GM12878 (cell line): ENCODE results near the gene WNT3A. TPM values are rescaled to one million over a fixed set of nuclear protein-coding genes. Genes with fewer than 3 reads are reported as not detected.

Experiments
- BCL3 ChIP-seq: IDR thresholded peaks from 2 replicates; pipeline ENCODE4 v1.6.1; 2011; ENCODE audit warnings: borderline replicate concordance, low read depth, mild to moderate bottlenecking, moderate library complexity, low read length; ENCODE audit not compliant: insufficient read depth, poor library complexity, severe bottlenecking
- E4F1 ChIP-seq: fragments of 450-650 bp; IDR thresholded peaks from 2 replicates; pipeline ENCODE4 v1.6.1; 2018; ENCODE audit warnings: borderline replicate concordance, mild to moderate bottlenecking; ENCODE audit not compliant: partially characterized antibody
- ETV6 ChIP-seq, 2 experiments: fragments of 450-650 bp in 1 of 2; IDR thresholded peaks in 1 of 2; conservative IDR thresholded peaks in 1 of 2; 2 replicates each; pipeline ENCODE4 v1.6.1; 2014; ENCODE audit warnings: antibody characterized with exemption in 1 of 2, borderline replicate concordance in 1 of 2, low read depth in 1 of 2, mild to moderate bottlenecking in 1 of 2, moderate library complexity in 1 of 2
- FOS ChIP-seq: IDR thresholded peaks from 3 replicates; pipeline ENCODE4 v1.6.1; 2011; ENCODE audit warnings: borderline replicate concordance; ENCODE audit not compliant: insufficient read length; ENCODE audit errors: extremely low read depth
- FOXK2 ChIP-seq: fragments of 450-650 bp; IDR thresholded peaks from 2 replicates; pipeline ENCODE4 v1.6.1; 2017; ENCODE audit warnings: mild to moderate bottlenecking, moderate library complexity
- HDGF ChIP-seq: fragments of 450-650 bp; IDR thresholded peaks from 2 replicates; pipeline ENCODE4 v1.6.1; 2016; ENCODE audit warnings: antibody characterized with exemption
- IKZF1 ChIP-seq: fragments of 450-650 bp; conservative IDR thresholded peaks from 2 replicates; pipeline ENCODE4 v1.6.1; 2017; ENCODE audit warnings: antibody characterized with exemption, mild to moderate bottlenecking
- MXI1 ChIP-seq: fragments of 150-350 bp; IDR thresholded peaks from 2 replicates; pipeline ENCODE4 v1.6.1; 2011; ENCODE audit warnings: low read depth, mild to moderate bottlenecking, inconsistent platforms, low read length, improper control_type of control experiment
- NBN ChIP-seq: fragments of 450-650 bp; IDR thresholded peaks from 2 replicates; pipeline ENCODE4 v1.6.1; 2016
- PBX3 ChIP-seq: IDR thresholded peaks from 2 replicates; pipeline ENCODE4 v1.6.1; 2011; ENCODE audit warnings: mild to moderate bottlenecking, low read depth, low read length, moderate library complexity; ENCODE audit not compliant: insufficient replicate concordance
- PML ChIP-seq: IDR thresholded peaks from 2 replicates; pipeline ENCODE4 v1.6.1; 2012; ENCODE audit warnings: low read length, inconsistent platforms
- RAD21 ChIP-seq: IDR thresholded peaks from 2 replicates; pipeline ENCODE4 v1.6.1; 2011; ENCODE audit warnings: mild to moderate bottlenecking, low read depth, low read length, moderate library complexity; ENCODE audit not compliant: insufficient read depth
- RELB ChIP-seq: fragments of 450-650 bp; IDR thresholded peaks from 2 replicates; pipeline ENCODE4 v1.6.1; 2017; ENCODE audit warnings: low read depth, mild to moderate bottlenecking, moderate library complexity
- REST ChIP-seq: IDR thresholded peaks from 2 replicates; pipeline ENCODE4 v1.6.1; 2012; ENCODE audit warnings: mild to moderate bottlenecking, low read depth, low read length
- SIX5 ChIP-seq: IDR thresholded peaks from 2 replicates; pipeline ENCODE4 v1.6.1; 2011; ENCODE audit warnings: mild to moderate bottlenecking, low read depth, low read length, moderate library complexity; ENCODE audit not compliant: severe bottlenecking
- SP1 ChIP-seq: IDR thresholded peaks from one replicate; pipeline ENCODE4 v1.6.1; 2011; ENCODE audit warnings: low read depth, low read length
- SUPT20H ChIP-seq: IDR thresholded peaks from 2 replicates; pipeline ENCODE4 v1.6.1; 2011; ENCODE audit warnings: low read depth, mild to moderate bottlenecking, low read length, moderate library complexity, borderline replicate concordance; ENCODE audit not compliant: control insufficient read depth
- polyA plus RNA-seq, 11 experiments: library from polyadenylated mRNA; depleted of rRNA in 4 of 11; unstranded in 6 of 11; stranded (reverse) in 5 of 11; fragments of >200 nt; fragmentation: Nextera tagmentation in 4 of 11; fragmentation: Illumina TruSeq in 1 of 11; extraction: Ambion mirVana in 4 of 11; extraction: Trizol in 1 of 11; gene quantifications; 1 replicate in 1 of 11; 2 replicates in 10 of 11; pipeline versions ENCODE4 v1.2.1 to v1.2.3, GENCODE V29; 2011 to 2016; ENCODE audit warnings: inconsistent platforms in 2 of 11, missing spikeins in 2 of 11, low read depth in 1 of 11
- total RNA-seq, 4 experiments: library from RNA; depleted of rRNA in 3 of 4; stranded (reverse); fragments of >200 nt in 3 of 4; fragmentation: Illumina TruSeq in 1 of 4; extraction: Trizol in 1 of 4; gene quantifications; 2 replicates each; pipeline versions ENCODE4 v1.2.1 to v1.2.3, GENCODE V29; 2013 to 2021

Gene WNT3A
- total and polyA plus RNA-seq, 10 of the 15 experiments (the other 5 are each of a cell fraction or from before 2014, with no cell fraction given): 0.16 TPM; not detected in 9

GRCh38 chr1:228109073-228109961 is 102.5 kb downstream of the WNT3A start, which contains the start of gene MRPL55 (continued):
- TF ChIP-seq ETV6 (conservative IDR thresholded peaks at IDR 0.05 in 1 of 2, IDR thresholded peaks at IDR 0.05 in 1 of 2; ENCODE audit: borderline replicate concordance in 1 of 2, low read depth in 1 of 2) (no peak), PBX3 (no peak), REST (no peak), NBN (peak; percentile 99), RELB (peak; percentile 85), FOS (no peak), E4F1 (no peak), HDGF (peak; percentile 77; the same call in 1 of the 2 replicates), MXI1 (peak; percentile 86), FOXK2 (peak; percentile 63; the same call in 1 of the 2 replicates), SP1 (peak; percentile 92), RAD21 (no peak), PML (peak; percentile 91; the same call in 1 of the 2 replicates), IKZF1 (no peak; the same call in none of the 2 replicates), SUPT20H (no peak), BCL3 (peak; percentile 16), SIX5 (peak; percentile 61)
